Measurements from ENCODE around the gene MTR. TPM values are rescaled to one million over a fixed set of nuclear protein-coding genes. Genes with fewer than 3 reads are reported as not detected.

MTR gene
- total and polyA plus RNA-seq, 9 of the 15 experiments (the other 6 are each of a cell fraction or from before 2014, with no cell fraction given): 3.4 to 44.3 (median 20.3) TPM

GRCh38 chr1:236844499-236845271, 49.6 kb downstream of the MTR start:
- Histone ChIP-seq H3K9me3 (replicated peaks; ENCODE audit: control insufficient read depth, insufficient read depth, low read depth, low read length) (no peaks in the 10 kb centered on the region), H3K4me2 (ENCODE audit: insufficient read depth, low read length) (no peak overlapping the region), H3K27me3 (ENCODE audit: control insufficient read depth in 2 of 2, insufficient read depth in 2 of 2, low read length in 2 of 2) (no peaks in the 10 kb centered on the region), H3K9ac (ENCODE audit: insufficient read depth in 1 of 2, low read depth in 2 of 2, low read length in 2 of 2) (no peak overlapping the region), H3K27ac (ENCODE audit: extremely low read depth, low read depth, low read length) (no peak overlapping the region), H3K4me1 (replicated peaks in 1 of 2; ENCODE audit: control insufficient read depth in 2 of 2, insufficient read depth in 2 of 2, low read length in 2 of 2) (no peaks in the 10 kb centered on the region), H3K4me3 (no peak overlapping the region), H3K79me2 (ENCODE audit: control insufficient read depth, insufficient read depth, low read length) (no peaks in the 10 kb centered on the region), H4K20me1 (replicated peaks; ENCODE audit: control insufficient read depth, insufficient read depth, low read length) (no peaks in the 10 kb centered on the region), H2AFZ (ENCODE audit: low read depth, low read length) (no peak overlapping the region), H3K36me3 (ENCODE audit: control insufficient read depth, insufficient read depth, low read length) (peaks cover 55% of the 10 kb centered on the region; the same call in 2 of the 3 replicates), H3K9me1 (ENCODE audit: control insufficient read depth, insufficient read depth, low read length) (no peaks in the 10 kb centered on the region)
- BruUV-seq (replicated peaks): no TSS peak
- ChIA-PET POLR2A (no interaction called here), CTCF (ENCODE audit: low intra/inter-chr PET ratio) (no interaction called here)
- in situ Hi-C loops (cut with MboI): no loop called here
- 91% methylated on average over 5 of the region's 5 CpGs for WGBS (ENCODE audit: insufficient coverage, low coverage, missing lambda C conversion rate)
- intact Hi-C loops (cut with micrococcal nuclease): no loop called here
- ATAC-seq: peak; percentile 47
- peak in 1 of 4 experiments; percentile 15 for DNase-seq (ENCODE audit: extremely low read depth in 1 of 4, low spot score in 3 of 4)
- no peak for TF ChIP-seq ARID1B (IDR thresholded peaks at IDR 0.05)
- TF ChIP-seq FOXA3 (CRISPR knock-in tag; conservative IDR thresholded peaks at IDR 0.05 in 1 of 2, IDR thresholded peaks at IDR 0.05 in 1 of 2): 0 out of 4 replicates have a peak, but pooled peaks of 1 of the 2 experiments have one; percentile 13
- peak; percentile 12; the same call in 1 of the 2 replicates for TF ChIP-seq ESRRA (IDR thresholded peaks at IDR 0.05; ENCODE audit: borderline replicate concordance, low read depth)
- no peak for TF ChIP-seq CCAR2 (IDR thresholded peaks at IDR 0.05; ENCODE audit: low read depth, low read length)
- no peak for TF ChIP-seq HDAC1 (IDR thresholded peaks at IDR 0.05)
- TF ChIP-seq ZNF239 (CRISPR knock-in tag; IDR thresholded peaks at IDR 0.05): no peak
- FAIRE-seq: no peak

Data from K562 (cell line).